Epithelial cell of prostate (primary cell): ENCODE measurements around the gene CYB561D1.
A peak's percentile ranks its signal among the peaks of the same experiment; 100 is the strongest.

Source experiments
- DNase-seq: peaks from one replicate; pipeline ENCODE4 v3.0.0-alpha.2; 2011; ENCODE audit warnings: low read depth, low spot score
- H3K27ac ChIP-seq: fragments of 450-650 bp; 2 replicates; pipeline ENCODE4 v1.5.1; 2017; ENCODE audit warnings: mild to moderate bottlenecking

The CYB561D1 gene

GRCh38 chr1:109499081-109499480 lies 5.2 kb downstream of the CYB561D1 start:
- H3K27ac ChIP-seq: peak overlapping the region; percentile 57
- DNase-seq: no peak

DNA sequence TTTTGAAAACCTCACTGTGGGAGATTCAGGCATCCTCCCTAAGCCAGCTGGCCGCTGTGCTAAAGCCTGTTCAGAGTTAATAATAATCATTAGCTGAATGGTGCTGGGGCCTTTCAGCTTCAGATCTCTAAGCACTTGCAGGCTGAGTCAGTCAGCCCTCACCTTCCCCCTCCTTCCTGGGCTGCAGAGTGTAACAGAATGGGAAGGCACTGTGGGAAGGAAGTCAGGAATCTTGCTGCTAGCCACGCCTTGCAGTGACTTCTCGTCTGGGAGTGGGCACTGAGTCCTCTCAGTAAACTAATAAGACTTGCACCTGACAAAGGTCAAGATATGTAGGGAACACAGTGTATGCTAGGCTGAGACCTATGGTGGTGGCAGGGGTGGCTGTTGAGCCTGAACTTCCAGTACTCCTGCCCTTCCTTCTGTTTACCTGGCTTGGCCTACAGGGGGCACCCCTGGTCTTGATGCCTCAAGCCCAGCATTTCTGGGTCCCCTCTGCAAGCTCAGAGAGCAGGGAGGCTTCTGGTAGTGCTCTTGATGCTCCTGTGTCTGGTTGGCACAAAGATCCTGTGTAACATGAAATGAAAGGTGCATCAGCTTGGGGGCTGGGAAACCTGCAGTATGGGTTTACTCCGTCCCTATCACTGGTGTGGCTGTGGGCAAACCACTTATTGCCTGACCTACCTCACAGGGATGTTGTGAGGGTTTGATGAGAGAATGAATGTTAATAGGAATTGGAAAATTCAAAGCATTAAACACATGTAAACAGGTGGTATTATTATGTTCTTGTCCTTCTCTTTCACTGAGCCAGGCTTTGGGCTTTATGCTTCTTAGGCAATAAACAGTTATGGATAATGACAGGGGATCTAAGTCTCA lies 6.0 kb downstream of the CYB561D1 start:
- no peak for DNase-seq

DNA sequence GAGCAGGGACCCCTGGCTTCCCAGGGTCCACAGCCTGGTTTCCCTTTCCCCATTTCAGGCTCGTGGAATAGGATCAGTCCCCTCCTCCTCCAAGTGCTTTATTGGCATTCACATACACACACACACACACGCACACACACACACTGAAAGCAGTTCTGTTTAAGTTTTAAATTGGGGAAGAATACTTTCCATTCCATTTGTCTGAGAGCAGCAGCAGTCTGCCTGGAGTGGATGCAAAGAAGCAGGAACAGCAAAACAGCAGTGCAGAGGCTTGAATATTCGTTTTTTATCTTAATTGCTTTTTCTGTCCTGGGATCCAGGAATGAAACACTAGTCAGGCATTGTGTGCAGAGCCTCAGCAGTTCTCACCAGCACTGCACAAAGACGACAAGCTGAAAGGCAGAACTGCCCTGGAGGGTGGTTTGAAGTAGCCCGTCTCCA lies 7.1 kb downstream of the CYB561D1 start:
- no peak for DNase-seq
- H3K27ac ChIP-seq: no peak overlapping the region

More for the DNA sequence above, 6.0 kb downstream of the CYB561D1 start:
- peak overlapping the region; percentile 57 for H3K27ac ChIP-seq

GRCh38 chr1:109501644-109502363 lies 7.9 kb downstream of the CYB561D1 start:
- H3K27ac ChIP-seq: no peak overlapping the region
- DNase-seq: no peak

GRCh38 chr1:109502364-109502851 lies 8.5 kb downstream of the CYB561D1 start:
- DNase-seq: no peak
- H3K27ac ChIP-seq: no peak overlapping the region

DNA sequence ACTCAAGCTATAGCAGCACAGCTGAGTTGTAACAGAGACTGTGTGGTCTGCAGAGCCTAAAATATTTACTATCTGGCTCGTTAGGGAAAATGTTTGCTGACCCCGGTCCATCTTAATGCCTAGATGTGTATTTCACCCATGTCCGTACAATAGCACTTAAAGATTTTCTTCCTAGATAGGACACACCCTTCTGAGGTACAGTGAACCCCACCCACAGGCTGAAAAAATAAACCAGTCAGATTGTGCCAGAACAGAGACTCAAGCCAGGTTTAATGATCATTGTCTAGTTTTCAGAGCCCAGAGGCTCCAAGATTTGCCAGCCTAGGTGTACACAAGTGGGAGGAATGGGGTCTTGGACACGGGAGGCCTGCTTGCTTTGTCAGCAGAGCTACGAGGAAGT lies 10.0 kb downstream of the CYB561D1 start:
- no peak for DNase-seq
- H3K27ac ChIP-seq: no peak overlapping the region

- no peak for DNase-seq
- H3K27ac ChIP-seq: no peak overlapping the region
Observed at GRCh38 chr1:109504974-109505373, 11.1 kb downstream of the CYB561D1 start.

DNA sequence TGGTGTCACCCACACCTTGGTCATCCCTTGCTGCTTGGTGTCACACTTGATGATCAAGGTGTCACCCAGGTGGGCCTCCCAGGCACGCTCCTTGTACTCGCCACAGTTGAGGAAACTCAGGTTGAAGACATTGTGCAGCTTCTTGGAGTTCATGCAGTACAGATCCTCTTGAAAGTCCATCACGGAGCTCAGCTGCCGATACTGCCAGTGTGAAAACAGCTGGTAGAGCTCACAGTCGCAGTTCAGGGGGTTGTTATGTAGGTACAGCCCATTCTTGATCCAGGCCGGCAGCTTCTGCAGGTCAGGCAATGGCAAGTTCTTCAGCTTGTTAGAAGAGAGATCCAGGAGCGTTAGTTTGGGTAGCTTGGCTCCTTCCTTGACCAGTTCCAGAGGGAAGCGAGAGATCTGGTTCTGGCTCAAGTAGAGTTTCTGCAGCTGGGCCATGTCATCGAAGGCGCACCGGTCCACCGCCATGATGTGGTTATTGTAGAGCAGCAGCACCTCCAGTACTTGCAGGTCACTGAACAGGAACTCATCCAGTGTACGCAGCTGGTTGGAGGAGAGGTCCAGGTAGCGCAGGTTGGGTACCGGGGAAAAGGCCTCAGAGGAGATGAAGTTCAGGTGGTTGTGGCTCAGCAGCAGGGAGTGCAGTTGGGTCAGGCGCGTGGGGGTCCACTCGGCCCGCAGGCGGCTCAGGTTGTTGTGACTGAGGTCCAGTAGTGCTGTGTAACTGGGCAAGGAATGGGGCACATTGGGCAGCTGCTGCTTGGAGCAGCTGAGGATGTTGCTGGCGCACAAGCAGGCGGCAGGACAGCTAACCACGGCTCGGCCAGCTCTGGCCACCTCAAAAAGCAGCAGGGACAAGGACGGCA lies 14.3 kb downstream of the CYB561D1 start:
- no peak overlapping the region for H3K27ac ChIP-seq
- no peak for DNase-seq

- no peak for DNase-seq
- no peak overlapping the region for H3K27ac ChIP-seq
Observed at GRCh38 chr1:109508873-109509175, 14.9 kb downstream of the CYB561D1 start.

- no peak within 1 kb of the TSS for H3K27ac ChIP-seq
Observed at GRCh38 chr1:109509176-109510134, 15.6 kb downstream of the CYB561D1 start, which contains the start of gene AMIGO1. TSS of gene AMIGO1 (minus strand) at chr1:109509727. CDS start at chr1:109508912, 815 bp downstream.

DNA sequence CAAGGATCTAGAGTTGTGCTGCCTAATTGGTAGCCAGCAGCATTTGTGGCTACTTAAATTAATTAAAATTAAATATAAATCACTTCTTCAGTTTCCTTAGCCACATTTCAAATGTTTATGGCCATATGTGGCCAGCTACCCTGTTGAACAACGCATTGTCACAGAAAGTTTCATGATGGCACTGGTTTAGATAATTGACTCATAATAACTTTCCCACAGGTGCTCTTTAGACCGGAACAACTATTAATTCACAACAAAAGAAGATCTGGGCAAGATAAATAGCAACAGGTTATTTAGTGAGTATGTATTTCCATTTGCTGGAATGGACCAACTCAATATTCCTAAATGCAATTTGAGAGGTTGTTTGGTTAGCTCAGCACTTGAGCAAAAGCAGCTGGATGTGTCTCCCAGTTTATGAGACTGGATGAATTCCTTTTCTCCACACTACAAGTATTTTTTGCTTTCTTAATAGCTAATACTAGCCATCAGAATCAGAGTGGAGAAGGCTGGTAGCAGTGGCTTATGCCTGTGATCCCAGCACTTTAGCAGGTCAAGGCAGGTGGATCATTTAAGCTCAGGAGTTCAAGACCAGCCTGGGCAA lies 19.3 kb downstream of the CYB561D1 start:
- H3K27ac ChIP-seq: no peak overlapping the region
- DNase-seq: no peak

More at GRCh38 chr1:109509176-109510134, 15.6 kb downstream of the CYB561D1 start, which contains the start of gene AMIGO1:
- no peak for DNase-seq

DNA sequence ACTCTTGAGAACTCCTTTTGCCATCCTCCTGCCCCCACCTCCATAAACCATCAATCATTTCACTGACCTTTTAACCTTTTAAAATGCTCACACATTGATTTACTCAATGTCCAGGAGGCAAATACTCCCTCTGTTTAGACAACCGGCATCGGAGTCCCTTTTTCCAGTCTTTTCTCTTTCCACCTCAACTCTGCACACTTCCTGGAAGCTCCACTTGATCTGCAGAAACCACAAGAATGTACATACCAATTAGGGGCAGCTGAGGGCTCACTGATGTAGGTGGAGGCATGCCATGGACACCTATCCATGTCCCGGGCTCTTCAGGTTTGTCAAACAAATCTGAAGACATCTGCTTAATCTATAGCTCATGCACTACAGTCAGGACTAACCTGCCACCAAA lies 21.0 kb downstream of the CYB561D1 start:
- no peak overlapping the region for H3K27ac ChIP-seq
- DNase-seq: no peak

DNA sequence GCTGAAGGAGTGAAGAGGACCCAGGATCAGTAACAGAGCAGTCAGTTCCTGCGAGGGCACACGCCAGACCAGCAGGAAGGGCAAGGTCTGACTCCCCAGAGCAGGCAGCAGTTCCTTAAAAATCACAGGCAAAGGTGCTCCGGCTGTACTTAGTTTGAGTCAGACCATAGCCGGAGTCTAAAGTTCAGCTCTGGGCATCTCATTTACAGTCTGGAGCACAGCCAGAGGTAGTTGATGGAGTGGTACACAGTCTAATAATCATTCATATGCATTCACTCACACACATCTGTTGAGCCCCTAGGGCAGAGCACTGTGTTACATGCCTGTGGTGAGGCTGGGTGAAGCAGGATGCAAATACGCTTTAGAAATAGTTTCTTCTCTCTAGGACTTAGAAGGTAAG lies 23.0 kb downstream of the CYB561D1 start:
- DNase-seq: no peak
- no peak overlapping the region for H3K27ac ChIP-seq

GRCh38 chr1:109517337-109517736 lies 23.4 kb downstream of the CYB561D1 start:
- no peak overlapping the region for H3K27ac ChIP-seq
- no peak for DNase-seq

DNA sequence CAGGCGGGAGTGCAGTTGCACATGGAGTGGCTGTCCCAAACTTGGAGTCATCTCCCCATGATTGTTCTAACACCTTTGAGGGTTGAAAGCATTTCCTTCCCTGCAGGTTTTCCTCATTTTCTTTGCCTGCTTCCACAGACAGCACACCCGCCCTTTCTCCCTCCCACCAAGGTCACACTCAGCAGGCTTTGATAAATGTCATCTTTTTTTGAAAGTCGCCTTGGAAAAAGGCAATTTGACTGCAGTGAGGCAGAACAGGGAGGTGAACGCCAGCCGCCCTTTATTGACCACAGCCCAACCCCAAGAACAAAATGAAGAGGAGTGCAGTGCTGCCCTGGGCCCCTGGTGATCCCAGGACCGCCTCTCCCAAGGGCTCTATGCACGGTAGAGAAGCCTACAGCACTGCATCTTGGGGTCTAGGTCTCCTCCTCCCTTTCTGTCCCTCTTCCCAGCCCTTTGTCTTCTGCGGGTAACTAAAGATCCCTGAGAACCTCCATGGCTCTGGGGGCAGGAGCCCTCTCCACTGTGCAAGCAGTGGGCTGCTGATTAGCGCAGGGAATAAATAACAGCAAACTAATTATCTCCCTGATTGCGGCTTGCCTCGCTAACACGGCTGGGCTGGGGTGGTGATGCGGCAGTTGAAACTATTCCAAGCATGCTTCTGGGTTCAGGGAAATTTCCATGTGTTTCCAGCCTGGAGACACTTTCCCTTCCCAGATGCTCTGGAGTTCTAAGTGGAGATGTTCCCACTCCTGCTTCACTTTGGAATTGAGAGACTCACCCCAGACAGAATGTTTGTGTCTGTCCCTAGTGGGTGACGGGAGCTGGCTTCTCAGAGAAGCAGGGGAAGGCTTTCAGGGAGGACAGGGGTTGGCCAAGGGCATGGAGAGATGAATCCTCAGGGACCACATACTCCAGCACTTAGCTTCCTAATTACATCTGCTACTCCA lies 27.4 kb downstream of the CYB561D1 start:
- H3K27ac ChIP-seq: no peak overlapping the region
- DNase-seq: no peak

DNA sequence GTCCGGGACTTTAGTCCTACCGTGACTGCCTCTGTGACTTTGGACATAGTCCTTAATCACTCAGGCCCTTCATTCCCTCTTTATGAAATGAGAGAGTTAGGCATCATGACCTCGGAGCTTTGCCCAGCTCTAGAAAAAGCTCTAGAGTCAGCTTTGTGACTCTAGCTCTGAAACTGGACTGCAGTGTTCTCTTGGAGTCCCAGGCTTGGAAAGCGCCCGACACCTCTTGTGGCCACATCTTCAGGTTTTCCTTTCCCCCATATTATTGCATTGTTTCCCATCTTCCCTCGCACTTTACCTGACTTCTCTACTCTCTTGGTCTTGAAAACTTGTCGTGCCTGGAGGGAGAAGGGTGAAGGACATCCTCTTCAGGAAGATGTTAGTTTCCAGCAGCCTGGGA lies 28.1 kb downstream of the CYB561D1 start:
- no peak overlapping the region for H3K27ac ChIP-seq
- no peak for DNase-seq

DNA sequence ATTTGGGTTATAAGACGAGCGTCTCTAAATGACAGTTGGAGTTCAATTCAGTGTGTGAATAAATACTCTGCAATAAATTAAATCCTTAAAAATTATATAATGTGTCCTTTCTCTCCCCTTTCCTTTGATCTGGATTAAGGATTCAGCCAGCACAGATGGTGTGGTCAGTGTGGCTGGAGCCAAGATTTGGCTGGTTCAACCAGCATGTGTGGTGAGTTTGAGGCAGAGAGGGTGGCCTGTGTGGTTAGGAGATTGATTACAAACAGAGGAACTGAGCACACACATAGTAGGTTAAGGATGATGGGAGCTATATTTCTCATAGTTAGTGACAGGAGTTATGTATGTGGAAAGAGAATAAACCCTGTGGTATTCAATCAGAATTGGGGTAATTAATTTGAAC lies 29.8 kb downstream of the CYB561D1 start:
- H3K27ac ChIP-seq: no peak overlapping the region
- DNase-seq: no peak
